Astrocyte (in vitro differentiated cells and primary cell): Measurements from ENCODE around the gene ST6GALNAC5.

Experiments
- CTCF ChIP-seq: IDR thresholded peaks from 2 replicates; pipeline ENCODE4 v1.5.1; 2011; ENCODE audit warnings: low read depth, mild to moderate bottlenecking, inconsistent platforms, low read length, moderate library complexity; ENCODE audit not compliant: insufficient read depth
- EZH2 ChIP-seq: IDR thresholded peaks from 2 replicates; pipeline ENCODE4 v1.6.1; 2012; ENCODE audit warnings: mild to moderate bottlenecking, low read length, inconsistent platforms; ENCODE audit not compliant: insufficient read depth

GRCh38 chr1:77015748-77016341 lies 148.6 kb downstream of the ST6GALNAC5 start:
- TF ChIP-seq CTCF (no peak), EZH2 (no peak)
